Thoracic aorta (tissue), 2 donors: ENCODE results near the gene ZNF423. TPM values are rescaled to one million over a fixed set of nuclear protein-coding genes. Genes with fewer than 3 reads are reported as not detected.
A peak's percentile ranks its signal among the peaks of the same experiment; 100 is the strongest.

Experiments used
- ATAC-seq: fragments of 150-250 bp; one replicate; pipeline ENCODE4 v1.8.0; 2017; ENCODE audit warnings: low read depth; ENCODE audit not compliant: insufficient number of reproducible peaks, low FRiP score
- DNase-seq: peaks from one replicate; pipeline ENCODE4 v3.0.0-alpha.2; 2020; ENCODE audit warnings: low spot score
- H3K27ac ChIP-seq, 2 donors: fragments of 200-600 bp; sonication (generic); 1 replicate in 1 of 2; 2 replicates in 1 of 2; pipeline ENCODE4 v1.5.1; 2016; ENCODE audit warnings: mild to moderate bottlenecking in 2 of 2, moderate library complexity in 2 of 2
- H3K27me3 ChIP-seq: fragments of 200-600 bp; sonication (generic); replicated peaks from 2 replicates; pipeline ENCODE4 v1.6.0; 2016; ENCODE audit warnings: mild to moderate bottlenecking; ENCODE audit not compliant: insufficient read depth
- H3K36me3 ChIP-seq: fragments of 200-600 bp; sonication (generic); one replicate; pipeline ENCODE4 v1.5.1; 2016
- H3K4me1 ChIP-seq, 2 donors: fragments of 200-600 bp; sonication (generic); 1 replicate in 1 of 2; 2 replicates in 1 of 2; pipeline versions ENCODE4 v1.5.1 to v1.6.0; 2016; ENCODE audit warnings: low read depth in 2 of 2, mild to moderate bottlenecking in 1 of 2; ENCODE audit not compliant: control insufficient read depth in 1 of 2
- H3K4me3 ChIP-seq: fragments of 200-600 bp; sonication (generic); 2 replicates; pipeline ENCODE4 v1.5.1; 2016; ENCODE audit warnings: mild to moderate bottlenecking
- H3K9me3 ChIP-seq: fragments of 200-600 bp; sonication (generic); 2 replicates; pipeline ENCODE4 v1.5.1; 2016
- CTCF ChIP-seq: fragments of 200-600 bp; sonication (generic); IDR thresholded peaks from one replicate; pipeline ENCODE4 v1.5.1; 2019; ENCODE audit warnings: antibody characterized with exemption
- total RNA-seq, 2 donors: library from RNA; depleted of rRNA; stranded (reverse); fragments of >200 nt; gene quantifications; one replicate each; pipeline versions ENCODE4 v1.1.0 to v1.2.3, GENCODE V29; 2016

The ZNF423 gene
- total RNA-seq, 2 donors from 2014 or later: 16.2 to 22.9 TPM

- peaks cover 0 to 12% of the 10 kb centered on the region in 2 donors for H3K4me1 ChIP-seq
- DNase-seq: no peak
- H3K4me3 ChIP-seq: no peak overlapping the region
Observed at GRCh38 chr16:49492896-49493626, 362.9 kb downstream of the ZNF423 start.

GRCh38 chr16:49491771-49492761 is 363.8 kb downstream of the ZNF423 start:
- peak; percentile 98 for TF ChIP-seq CTCF
- Histone ChIP-seq H3K36me3 (no peaks in the 10 kb centered on the region), H3K4me3 (peak overlapping the region; percentile 66), H3K27ac (no peak overlapping the region), H3K9me3 (peaks cover 4% of the 10 kb centered on the region), H3K4me1 (peaks cover 0 to 12% of the 10 kb centered on the region in 2 donors), H3K27me3 (no peaks in the 10 kb centered on the region)
- DNase-seq (no peak), ATAC-seq (no peak)

More at GRCh38 chr16:49492896-49493626, 362.9 kb downstream of the ZNF423 start:
- no peak for TF ChIP-seq CTCF
- H3K27me3 ChIP-seq: no peaks in the 10 kb centered on the region
- no peaks in the 10 kb centered on the region for H3K9me3 ChIP-seq
- H3K36me3 ChIP-seq: no peaks in the 10 kb centered on the region
- H3K27ac ChIP-seq: no peak overlapping the region
- no peak for ATAC-seq

- no peaks in the 10 kb centered on the region for H3K36me3 ChIP-seq
- ATAC-seq (no peak), DNase-seq (no peak)
- no peaks in the 10 kb centered on the region for H3K27me3 ChIP-seq
- no peak for TF ChIP-seq CTCF
- H3K9me3 ChIP-seq: peaks cover 7% of the 10 kb centered on the region
- peaks cover 0 to 12% of the 10 kb centered on the region in 2 donors for H3K4me1 ChIP-seq
- no peak overlapping the region for H3K4me3 ChIP-seq
- no peak overlapping the region for H3K27ac ChIP-seq
Observed at GRCh38 chr16:49491106-49491670, 364.7 kb downstream of the ZNF423 start.

GRCh38 chr16:49490321-49490705 is 365.6 kb downstream of the ZNF423 start:
- H3K9me3 ChIP-seq: peaks cover 7% of the 10 kb centered on the region
- ATAC-seq (no peak), DNase-seq (no peak)
- H3K27ac ChIP-seq: no peak overlapping the region
- TF ChIP-seq CTCF: no peak
- H3K4me1 ChIP-seq: peaks cover 0 to 12% of the 10 kb centered on the region in 2 donors
- no peaks in the 10 kb centered on the region for H3K27me3 ChIP-seq
- H3K36me3 ChIP-seq: no peaks in the 10 kb centered on the region
- no peak overlapping the region for H3K4me3 ChIP-seq
